GM13976 (cell line): ENCODE results near the gene DSG3.

Source experiments
- DNase-seq: peaks from one replicate; pipeline ENCODE4 v3.0.0; 2012; ENCODE audit warnings: low spot score
- in situ Hi-C: fragments of 300-500 bp; cut with MboI; formaldehyde crosslinking; loops from one replicate; pipeline ENCODE4 v1.12.0; 2022; ENCODE audit warnings: low sequenced_read_pairs, mixed read lengths, inconsistent platforms; ENCODE audit not compliant: unreplicated experiment
- TF ChIP-seq, protein P1 (sequence below): IDR thresholded peaks from 2 replicates; pipeline ENCODE4 v1.5.1; 2012; ENCODE audit warnings: borderline replicate concordance, mild to moderate bottlenecking; ENCODE audit not compliant: insufficient read depth; ENCODE audit errors: extremely low read depth, missing control alignments, control extremely low read depth

DSG3 gene, protein sequence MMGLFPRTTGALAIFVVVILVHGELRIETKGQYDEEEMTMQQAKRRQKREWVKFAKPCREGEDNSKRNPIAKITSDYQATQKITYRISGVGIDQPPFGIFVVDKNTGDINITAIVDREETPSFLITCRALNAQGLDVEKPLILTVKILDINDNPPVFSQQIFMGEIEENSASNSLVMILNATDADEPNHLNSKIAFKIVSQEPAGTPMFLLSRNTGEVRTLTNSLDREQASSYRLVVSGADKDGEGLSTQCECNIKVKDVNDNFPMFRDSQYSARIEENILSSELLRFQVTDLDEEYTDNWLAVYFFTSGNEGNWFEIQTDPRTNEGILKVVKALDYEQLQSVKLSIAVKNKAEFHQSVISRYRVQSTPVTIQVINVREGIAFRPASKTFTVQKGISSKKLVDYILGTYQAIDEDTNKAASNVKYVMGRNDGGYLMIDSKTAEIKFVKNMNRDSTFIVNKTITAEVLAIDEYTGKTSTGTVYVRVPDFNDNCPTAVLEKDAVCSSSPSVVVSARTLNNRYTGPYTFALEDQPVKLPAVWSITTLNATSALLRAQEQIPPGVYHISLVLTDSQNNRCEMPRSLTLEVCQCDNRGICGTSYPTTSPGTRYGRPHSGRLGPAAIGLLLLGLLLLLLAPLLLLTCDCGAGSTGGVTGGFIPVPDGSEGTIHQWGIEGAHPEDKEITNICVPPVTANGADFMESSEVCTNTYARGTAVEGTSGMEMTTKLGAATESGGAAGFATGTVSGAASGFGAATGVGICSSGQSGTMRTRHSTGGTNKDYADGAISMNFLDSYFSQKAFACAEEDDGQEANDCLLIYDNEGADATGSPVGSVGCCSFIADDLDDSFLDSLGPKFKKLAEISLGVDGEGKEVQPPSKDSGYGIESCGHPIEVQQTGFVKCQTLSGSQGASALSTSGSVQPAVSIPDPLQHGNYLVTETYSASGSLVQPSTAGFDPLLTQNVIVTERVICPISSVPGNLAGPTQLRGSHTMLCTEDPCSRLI

GRCh38 chr18:31447530-31448191 is at the start of gene DSG3:
TSS of gene DSG3 (plus strand) at chr18:31447741. CDS start at chr18:31447878, 137 bp downstream.
- DNase-seq: no peak
- TF ChIP-seq, protein P1, sequence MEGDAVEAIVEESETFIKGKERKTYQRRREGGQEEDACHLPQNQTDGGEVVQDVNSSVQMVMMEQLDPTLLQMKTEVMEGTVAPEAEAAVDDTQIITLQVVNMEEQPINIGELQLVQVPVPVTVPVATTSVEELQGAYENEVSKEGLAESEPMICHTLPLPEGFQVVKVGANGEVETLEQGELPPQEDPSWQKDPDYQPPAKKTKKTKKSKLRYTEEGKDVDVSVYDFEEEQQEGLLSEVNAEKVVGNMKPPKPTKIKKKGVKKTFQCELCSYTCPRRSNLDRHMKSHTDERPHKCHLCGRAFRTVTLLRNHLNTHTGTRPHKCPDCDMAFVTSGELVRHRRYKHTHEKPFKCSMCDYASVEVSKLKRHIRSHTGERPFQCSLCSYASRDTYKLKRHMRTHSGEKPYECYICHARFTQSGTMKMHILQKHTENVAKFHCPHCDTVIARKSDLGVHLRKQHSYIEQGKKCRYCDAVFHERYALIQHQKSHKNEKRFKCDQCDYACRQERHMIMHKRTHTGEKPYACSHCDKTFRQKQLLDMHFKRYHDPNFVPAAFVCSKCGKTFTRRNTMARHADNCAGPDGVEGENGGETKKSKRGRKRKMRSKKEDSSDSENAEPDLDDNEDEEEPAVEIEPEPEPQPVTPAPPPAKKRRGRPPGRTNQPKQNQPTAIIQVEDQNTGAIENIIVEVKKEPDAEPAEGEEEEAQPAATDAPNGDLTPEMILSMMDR: no peak
- in situ Hi-C loops: no loop called here

DNA sequence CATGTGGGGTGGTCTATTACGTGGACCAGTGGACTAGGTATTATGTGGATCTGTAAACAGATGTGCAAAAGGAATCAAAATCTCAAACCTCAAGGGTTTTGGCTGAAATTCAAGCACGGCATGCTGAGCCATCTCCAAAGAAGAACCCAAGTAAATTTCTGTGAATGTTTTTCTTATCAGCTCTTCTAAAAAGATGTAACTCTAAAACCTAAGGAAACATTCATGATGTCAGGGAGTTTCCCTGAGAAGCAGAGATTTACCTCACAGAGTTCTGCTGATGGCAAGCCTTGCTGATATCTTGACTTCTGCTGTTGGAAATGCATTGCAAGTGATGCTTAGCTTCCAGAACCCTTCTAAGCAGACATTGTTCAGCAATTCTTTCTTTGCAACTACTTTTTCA is 49.4 kb upstream of the DSG3 start:
- TF ChIP-seq, protein P1: no peak
- DNase-seq: no peak

GRCh38 chr18:31399306-31400032 is 48.1 kb upstream of the DSG3 start:
- TF ChIP-seq, protein P1: no peak
- in situ Hi-C loops: no loop called here
- no peak for DNase-seq

More for the DNA sequence above, 49.4 kb upstream of the DSG3 start:
- in situ Hi-C loops: no loop called here

- in situ Hi-C loops: no loop called here
- DNase-seq: no peak
- TF ChIP-seq, protein P1: no peak
Measured at GRCh38 chr18:31401156-31402025, 46.1 kb upstream of the DSG3 start.

GRCh38 chr18:31402026-31402373 is 45.5 kb upstream of the DSG3 start:
- DNase-seq: no peak
- TF ChIP-seq, protein P1: no peak
- in situ Hi-C loops: no loop called here
